Activated naive CD4-positive, alpha-beta T cell treated with anti-CD3 and anti-CD28 coated beads for 36 hours (primary cell): Measurements from ENCODE around the gene ABCC11. TPM values are rescaled to one million over a fixed set of nuclear protein-coding genes. Genes with fewer than 3 reads are reported as not detected.
"Not testable (repeated sequence)": the region's sequence is repeated elsewhere in the genome, so short reads cannot be mapped to it uniquely, and the experiment has no call there.

Experiments
- CTCF ChIA-PET: fragments of 350-600 bp; sonication (Branson Sonifier 250); formaldehyde crosslinking; loops from one replicate; lab custom pipeline; 2021; ENCODE audit warnings: antibody characterized with exemption; lab: Charles Lee
- DNase-seq: peaks from one replicate; pipeline ENCODE4 v3.0.0-alpha.2; 2020
- H3K27ac Mint-ChIP-seq: one replicate; pipeline ENCODE4 v1.8.0; 2021; ENCODE audit warnings: mild to moderate bottlenecking, mixed read lengths
- H3K27me3 Mint-ChIP-seq: one replicate; pipeline ENCODE4 v1.8.0; 2021; ENCODE audit warnings: low read depth, mixed read lengths
- H3K36me3 Mint-ChIP-seq: one replicate; pipeline ENCODE4 v1.8.0; 2021; ENCODE audit warnings: low read depth, mixed read lengths
- H3K4me1 Mint-ChIP-seq: one replicate; pipeline ENCODE4 v1.8.0; 2021; ENCODE audit warnings: low read depth, mixed read lengths
- H3K4me3 Mint-ChIP-seq: one replicate; pipeline ENCODE4 v1.8.0; 2021; ENCODE audit warnings: mild to moderate bottlenecking, moderate library complexity, mixed read lengths
- H3K9me3 Mint-ChIP-seq: one replicate; pipeline ENCODE4 v1.8.0; 2021; ENCODE audit warnings: mixed read lengths
- intact Hi-C: fragments of 100-400 bp; cut with micrococcal nuclease; formaldehyde crosslinking; loops from one replicate; pipeline ENCODE4 v1.15.1; 2023
- total RNA-seq, 2 experiments: library from RNA; stranded (reverse); gene quantifications; one replicate each; pipeline ENCODE4 v1.2.3, GENCODE V29; 2021

The ABCC11 gene
- total RNA-seq, 2 experiments from 2014 or later = 0.15 to 0.24 TPM

- not testable (repeated sequence) for H3K27me3 Mint-ChIP-seq, H3K27ac Mint-ChIP-seq, H3K9me3 Mint-ChIP-seq, H3K4me1 Mint-ChIP-seq, H3K4me3 Mint-ChIP-seq, DNase-seq, H3K36me3 Mint-ChIP-seq
- intact Hi-C loops = loop anchor here (10.0 kb wide), 1 partner anchor 1612 kb away; no protein-coding TSS in a partner anchor
- CTCF ChIA-PET = interaction anchor here (0.5 to 3.5 kb wide), 6 partner anchors 9 to 1024 kb away, joined by 3 to 24 read pairs (median 4); partner anchors contain the start of gene NETO2
These were observed 80.7 kb downstream of the ABCC11 start for GRCh38 chr16:48166617-48167016.

- intact Hi-C loops = loop anchor here (1.0 to 10.0 kb wide), 3 partner anchors 464 to 1611 kb away; no protein-coding TSS in a partner anchor
- CTCF ChIA-PET = interaction anchor here (0.5 to 3.5 kb wide), 7 partner anchors 9 to 1023 kb away, joined by 3 to 24 read pairs (median 3); partner anchors contain the start of gene NETO2
- Mint-ChIP-seq H3K4me1 (peaks cover 4% of the 10 kb centered on the region), H3K4me3 (no peak overlapping the region), H3K27ac (no peak overlapping the region), H3K36me3 (no peaks in the 10 kb centered on the region), H3K27me3 (peaks cover 12% of the 10 kb centered on the region), H3K9me3 (no peaks in the 10 kb centered on the region)
- no peak for DNase-seq
These were observed 81.3 kb downstream of the ABCC11 start for GRCh38 chr16:48165961-48166578.

- CTCF ChIA-PET = interaction anchor here (0.6 to 3.5 kb wide), 25 partner anchors 8 to 1217 kb away, joined by 3 to 24 read pairs (median 3); partner anchors contain the start of gene NETO2
- Mint-ChIP-seq H3K9me3 (no peaks in the 10 kb centered on the region), H3K27ac (peak overlapping the region; percentile 61), H3K4me3 (no peak overlapping the region), H3K36me3 (no peaks in the 10 kb centered on the region), H3K27me3 (peaks cover 13% of the 10 kb centered on the region), H3K4me1 (peaks cover 4% of the 10 kb centered on the region)
- DNase-seq = peak; percentile 78
- intact Hi-C loops = loop anchor here (1.0 to 10.0 kb wide), 3 partner anchors 465 to 1610 kb away; no protein-coding TSS in a partner anchor
These were observed 82.2 kb downstream of the ABCC11 start for GRCh38 chr16:48164907-48165715.

GRCh38 chr16:48162839-48163410, 84.4 kb downstream of the ABCC11 start:
- CTCF ChIA-PET = interaction anchor here (1.2 kb wide), 1 partner anchor 1220 kb away, joined by 3 read pairs; no protein-coding TSS in a partner anchor
- Mint-ChIP-seq H3K4me3 (no peak overlapping the region), H3K4me1 (peaks cover 18% of the 10 kb centered on the region), H3K36me3 (no peaks in the 10 kb centered on the region), H3K9me3 (no peaks in the 10 kb centered on the region), H3K27me3 (peaks cover 14% of the 10 kb centered on the region), H3K27ac (no peak overlapping the region)
- no peak for DNase-seq
- intact Hi-C loops = loop anchor here (10.0 kb wide), 1 partner anchor 1608 kb away; no protein-coding TSS in a partner anchor

- DNase-seq = no peak
- Mint-ChIP-seq H3K36me3 (no peaks in the 10 kb centered on the region), H3K27me3 (peaks cover 16% of the 10 kb centered on the region), H3K27ac (no peak overlapping the region), H3K4me1 (peaks cover 28% of the 10 kb centered on the region), H3K4me3 (no peak overlapping the region), H3K9me3 (no peaks in the 10 kb centered on the region)
- intact Hi-C loops = loop anchor here (10.0 kb wide), 1 partner anchor 1607 kb away; no protein-coding TSS in a partner anchor
- CTCF ChIA-PET = no interaction called here
These were observed 85.4 kb downstream of the ABCC11 start for GRCh38 chr16:48161906-48162305.

GRCh38 chr16:48160575-48160974, 86.8 kb downstream of the ABCC11 start:
- intact Hi-C loops = loop anchor here (10.0 kb wide), 1 partner anchor 1606 kb away; no protein-coding TSS in a partner anchor
- Mint-ChIP-seq H3K36me3 (no peaks in the 10 kb centered on the region), H3K27ac (no peak overlapping the region), H3K4me3 (no peak overlapping the region), H3K27me3 (peaks cover 24% of the 10 kb centered on the region), H3K4me1 (peaks cover 30% of the 10 kb centered on the region), H3K9me3 (no peaks in the 10 kb centered on the region)
- DNase-seq = no peak
- CTCF ChIA-PET = interaction anchor here (1.5 to 1.8 kb wide), 2 partner anchors 38 to 44 kb away, joined by 3 to 5 read pairs; no protein-coding TSS in a partner anchor

- Mint-ChIP-seq H3K27ac (peak overlapping the region; percentile 67), H3K4me1 (peaks cover 26% of the 10 kb centered on the region), H3K36me3 (no peaks in the 10 kb centered on the region), H3K9me3 (no peaks in the 10 kb centered on the region), H3K27me3 (peaks cover 32% of the 10 kb centered on the region), H3K4me3 (peak overlapping the region; percentile 22)
- DNase-seq = peak; percentile 64
- CTCF ChIA-PET = interaction anchor here (0.6 to 3.3 kb wide), 9 partner anchors 8 to 1121 kb away, joined by 3 to 14 read pairs (median 4); partner anchors contain the start of gene NETO2
- intact Hi-C loops = loop anchor here (1.0 to 10.0 kb wide), 10 partner anchors 35 to 1184 kb away; partner anchors contain the start of genes ITFG1 and PHKB
These were observed 89.0 kb downstream of the ABCC11 start for GRCh38 chr16:48158296-48158695.

- Mint-ChIP-seq H3K27me3 (peaks cover 32% of the 10 kb centered on the region), H3K4me1 (peaks cover 26% of the 10 kb centered on the region), H3K36me3 (no peaks in the 10 kb centered on the region), H3K27ac (no peak overlapping the region), H3K9me3 (no peaks in the 10 kb centered on the region), H3K4me3 (no peak overlapping the region)
- CTCF ChIA-PET = interaction anchor here (0.6 to 3.3 kb wide), 11 partner anchors 9 to 1406 kb away, joined by 3 to 14 read pairs (median 4); partner anchors contain the start of gene NETO2
- intact Hi-C loops = loop anchor here (1.0 to 10.0 kb wide), 13 partner anchors 34 to 1209 kb away; partner anchors contain the start of genes ITFG1 and PHKB
- peak; percentile 19 for DNase-seq
These were observed 89.5 kb downstream of the ABCC11 start for GRCh38 chr16:48157794-48158193.

- Mint-ChIP-seq H3K27me3 (peaks cover 28% of the 10 kb centered on the region), H3K36me3 (no peaks in the 10 kb centered on the region), H3K27ac (no peak overlapping the region), H3K4me3 (no peak overlapping the region), H3K9me3 (no peaks in the 10 kb centered on the region), H3K4me1 (peaks cover 26% of the 10 kb centered on the region)
- DNase-seq = no peak
- intact Hi-C loops = loop anchor here (2.0 to 10.0 kb wide), 6 partner anchors 103 to 1209 kb away; no protein-coding TSS in a partner anchor
- CTCF ChIA-PET = interaction anchor here (0.5 to 3.3 kb wide), 14 partner anchors 9 to 1406 kb away, joined by 3 to 14 read pairs (median 4); partner anchors contain the start of gene NETO2
These were observed 90.0 kb downstream of the ABCC11 start for GRCh38 chr16:48157302-48157701.

GRCh38 chr16:48156790-48157209, 90.5 kb downstream of the ABCC11 start:
- CTCF ChIA-PET = interaction anchor here (0.5 to 3.3 kb wide), 12 partner anchors 9 to 1212 kb away, joined by 3 to 14 read pairs (median 4); partner anchors contain the start of gene NETO2
- H3K27ac Mint-ChIP-seq = no peak overlapping the region
- intact Hi-C loops = loop anchor here (1.0 to 10.0 kb wide), 7 partner anchors 102 to 1208 kb away; no protein-coding TSS in a partner anchor
- no peaks in the 10 kb centered on the region for H3K36me3 Mint-ChIP-seq
- H3K4me3 Mint-ChIP-seq = no peak overlapping the region
- H3K9me3 Mint-ChIP-seq = no peaks in the 10 kb centered on the region
- peaks cover 26% of the 10 kb centered on the region for H3K27me3 Mint-ChIP-seq
- peak; percentile 91 for DNase-seq
- peaks cover 26% of the 10 kb centered on the region for H3K4me1 Mint-ChIP-seq
